ENCODE results near the gene PLSCR5. TPM values are rescaled to one million over a fixed set of nuclear protein-coding genes. Genes with fewer than 3 reads are reported as not detected.

Gene PLSCR5
- total RNA-seq, 1 donor from 2014 or later, result not detected

GRCh38 chr3:146625186-146625775 lies 20.1 kb upstream of the PLSCR5 start:
- H3K4me3 Mint-ChIP-seq (ENCODE audit: low read depth), result no peak overlapping the region
- intact Hi-C loops (cut with micrococcal nuclease), result no loop called here
- H3K9me3 Mint-ChIP-seq, result no peaks in the 10 kb centered on the region
- no peaks in the 10 kb centered on the region for H3K27me3 Mint-ChIP-seq (ENCODE audit: low read depth)
- no peak overlapping the region for H3K27ac Mint-ChIP-seq
- H3K4me1 Mint-ChIP-seq (ENCODE audit: low read depth), result no peaks in the 10 kb centered on the region
- DNase-seq (ENCODE audit: low spot score), result no peak
- H3K36me3 Mint-ChIP-seq (ENCODE audit: low read depth), result no peaks in the 10 kb centered on the region

DNA sequence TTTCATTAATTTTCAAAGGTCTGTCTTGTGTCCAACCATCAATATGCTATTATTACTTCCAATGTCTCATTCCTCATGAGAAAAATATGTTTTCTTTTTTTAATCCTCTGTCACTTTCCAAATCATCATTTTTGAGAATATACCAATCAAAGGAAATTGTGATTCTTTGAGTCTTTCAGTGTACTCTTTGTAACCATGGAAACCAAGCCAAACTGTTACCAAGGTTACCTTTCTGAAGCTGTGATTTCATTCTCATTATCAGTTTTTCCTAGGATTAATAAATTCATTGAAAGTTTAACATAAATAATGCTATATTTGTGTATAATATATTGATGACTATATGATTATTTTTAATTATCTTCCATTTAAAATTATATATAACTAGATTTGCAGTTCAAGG lies 16.6 kb upstream of the PLSCR5 start:
- DNase-seq (ENCODE audit: low spot score), result no peak
- Mint-ChIP-seq H3K27ac (no peak overlapping the region), H3K36me3 (ENCODE audit: low read depth) (no peaks in the 10 kb centered on the region), H3K4me1 (ENCODE audit: low read depth) (no peaks in the 10 kb centered on the region), H3K9me3 (no peaks in the 10 kb centered on the region), H3K4me3 (ENCODE audit: low read depth) (no peak overlapping the region), H3K27me3 (ENCODE audit: low read depth) (peaks cover 3% of the 10 kb centered on the region)
- intact Hi-C loops (cut with micrococcal nuclease), result no loop called here

DNA sequence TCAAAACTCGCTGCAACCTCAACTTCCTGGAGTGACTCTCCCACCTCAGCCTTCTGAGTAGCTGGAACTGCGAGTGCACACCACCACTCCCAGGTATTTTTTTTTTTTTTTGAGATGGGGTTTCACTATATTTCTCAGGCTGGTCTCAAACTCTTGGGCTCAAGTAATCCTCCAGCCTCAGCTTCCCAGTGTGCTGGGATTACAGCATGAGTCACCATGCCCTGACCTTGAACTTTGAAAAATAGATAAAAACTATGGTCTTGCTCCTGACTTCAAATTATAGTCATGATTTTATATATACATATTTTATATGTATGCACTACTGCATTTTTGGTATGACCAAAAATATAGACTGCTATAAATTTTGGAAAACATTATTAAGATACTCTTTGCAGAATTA lies 6.9 kb upstream of the PLSCR5 start:
- Mint-ChIP-seq H3K36me3 (ENCODE audit: low read depth) (no peaks in the 10 kb centered on the region), H3K4me3 (ENCODE audit: low read depth) (no peak overlapping the region), H3K27ac (no peak overlapping the region), H3K4me1 (ENCODE audit: low read depth) (no peaks in the 10 kb centered on the region), H3K9me3 (no peaks in the 10 kb centered on the region), H3K27me3 (ENCODE audit: low read depth) (no peaks in the 10 kb centered on the region)
- intact Hi-C loops (cut with micrococcal nuclease), result no loop called here
- DNase-seq (ENCODE audit: low spot score), result no peak

- Mint-ChIP-seq H3K9me3 (no peaks in the 10 kb centered on the region), H3K4me1 (ENCODE audit: low read depth) (no peaks in the 10 kb centered on the region), H3K27ac (no peak overlapping the region), H3K36me3 (ENCODE audit: low read depth) (no peaks in the 10 kb centered on the region), H3K4me3 (ENCODE audit: low read depth) (no peak overlapping the region), H3K27me3 (ENCODE audit: low read depth) (no peaks in the 10 kb centered on the region)
- intact Hi-C loops (cut with micrococcal nuclease), result no loop called here
- DNase-seq (ENCODE audit: low spot score), result no peak
Measured at GRCh38 chr3:146611096-146611495, 6.0 kb upstream of the PLSCR5 start.

GRCh38 chr3:146598535-146598934 lies 6.6 kb downstream of the PLSCR5 start:
- no peaks in the 10 kb centered on the region for H3K36me3 Mint-ChIP-seq (ENCODE audit: low read depth)
- no peak for DNase-seq (ENCODE audit: low spot score)
- intact Hi-C loops (cut with micrococcal nuclease), result no loop called here
- H3K27ac Mint-ChIP-seq, result no peak overlapping the region
- H3K4me3 Mint-ChIP-seq (ENCODE audit: low read depth), result no peak overlapping the region
- H3K9me3 Mint-ChIP-seq, result no peaks in the 10 kb centered on the region
- H3K27me3 Mint-ChIP-seq (ENCODE audit: low read depth), result peaks cover 4% of the 10 kb centered on the region
- no peaks in the 10 kb centered on the region for H3K4me1 Mint-ChIP-seq (ENCODE audit: low read depth)

- Mint-ChIP-seq H3K4me1 (ENCODE audit: low read depth) (no peaks in the 10 kb centered on the region), H3K9me3 (no peaks in the 10 kb centered on the region)
- intact Hi-C loops (cut with micrococcal nuclease), result loop anchor here (2.0 kb wide), 1 partner anchor 46 kb away; no protein-coding TSS in a partner anchor
Measured at GRCh38 chr3:146594843-146595482, 10.2 kb downstream of the PLSCR5 start.

DNA sequence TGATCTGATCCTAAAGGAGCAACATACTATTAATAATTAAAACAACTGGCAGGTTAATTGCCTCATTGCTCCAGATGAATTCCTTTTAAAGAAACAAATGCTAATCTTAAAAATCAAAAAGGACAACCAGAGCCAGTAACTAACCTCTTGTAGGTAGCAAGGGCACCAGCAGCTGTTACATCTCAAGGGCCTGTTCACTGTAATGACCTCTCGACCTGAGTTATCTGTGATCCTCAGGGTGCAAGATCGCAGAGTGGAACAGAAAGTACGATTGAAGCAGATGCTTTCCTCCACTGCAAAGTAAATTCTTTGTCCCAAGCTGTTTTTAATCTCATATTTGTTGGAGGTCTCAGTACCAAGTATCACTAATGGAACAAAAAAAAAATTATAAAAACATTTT lies 11.4 kb downstream of the PLSCR5 start:
- no peaks in the 10 kb centered on the region for H3K9me3 Mint-ChIP-seq
- H3K36me3 Mint-ChIP-seq (ENCODE audit: low read depth), result no peaks in the 10 kb centered on the region
- peaks cover 15% of the 10 kb centered on the region for H3K27me3 Mint-ChIP-seq (ENCODE audit: low read depth)
- H3K4me1 Mint-ChIP-seq (ENCODE audit: low read depth), result no peaks in the 10 kb centered on the region
- intact Hi-C loops (cut with micrococcal nuclease), result loop anchor here (2.0 kb wide), 1 partner anchor 47 kb away; no protein-coding TSS in a partner anchor
- H3K4me3 Mint-ChIP-seq (ENCODE audit: low read depth), result no peak overlapping the region
- DNase-seq (ENCODE audit: low spot score), result no peak
- no peak overlapping the region for H3K27ac Mint-ChIP-seq

More at GRCh38 chr3:146594843-146595482, 10.2 kb downstream of the PLSCR5 start:
- Mint-ChIP-seq H3K4me3 (ENCODE audit: low read depth) (no peak overlapping the region), H3K27ac (no peak overlapping the region), H3K36me3 (ENCODE audit: low read depth) (no peaks in the 10 kb centered on the region), H3K27me3 (ENCODE audit: low read depth) (peaks cover 9% of the 10 kb centered on the region)
- DNase-seq (ENCODE audit: low spot score), result no peak

- H3K4me1 Mint-ChIP-seq (ENCODE audit: low read depth), result no peaks in the 10 kb centered on the region
- H3K27ac Mint-ChIP-seq, result no peak overlapping the region
- no peak for DNase-seq (ENCODE audit: low spot score)
- no peaks in the 10 kb centered on the region for H3K9me3 Mint-ChIP-seq
- H3K27me3 Mint-ChIP-seq (ENCODE audit: low read depth), result peaks cover 17% of the 10 kb centered on the region
- H3K4me3 Mint-ChIP-seq (ENCODE audit: low read depth), result no peak overlapping the region
- H3K36me3 Mint-ChIP-seq (ENCODE audit: low read depth), result no peaks in the 10 kb centered on the region
- intact Hi-C loops (cut with micrococcal nuclease), result no loop called here
Measured at GRCh38 chr3:146590521-146590920, 14.6 kb downstream of the PLSCR5 start.

GRCh38 chr3:146589899-146590508 lies 15.1 kb downstream of the PLSCR5 start:
- Mint-ChIP-seq H3K27me3 (ENCODE audit: low read depth) (peaks cover 17% of the 10 kb centered on the region), H3K9me3 (no peaks in the 10 kb centered on the region), H3K36me3 (ENCODE audit: low read depth) (no peaks in the 10 kb centered on the region), H3K4me1 (ENCODE audit: low read depth) (no peaks in the 10 kb centered on the region), H3K27ac (no peak overlapping the region), H3K4me3 (ENCODE audit: low read depth) (no peak overlapping the region)
- DNase-seq (ENCODE audit: low spot score), result no peak
- intact Hi-C loops (cut with micrococcal nuclease), result no loop called here

- Mint-ChIP-seq H3K36me3 (ENCODE audit: low read depth) (peaks cover 3% of the 10 kb centered on the region), H3K4me1 (ENCODE audit: low read depth) (no peaks in the 10 kb centered on the region)
Measured at GRCh38 chr3:146585156-146585555, 20.0 kb downstream of the PLSCR5 start.

GRCh38 chr3:146581951-146582467 lies 23.1 kb downstream of the PLSCR5 start:
- no peak for DNase-seq (ENCODE audit: low spot score)
- H3K27ac Mint-ChIP-seq, result no peak overlapping the region
- H3K9me3 Mint-ChIP-seq, result peaks cover 10% of the 10 kb centered on the region
- H3K4me3 Mint-ChIP-seq (ENCODE audit: low read depth), result no peak overlapping the region
- peaks cover 3% of the 10 kb centered on the region for H3K36me3 Mint-ChIP-seq (ENCODE audit: low read depth)
- peaks cover 9% of the 10 kb centered on the region for H3K27me3 Mint-ChIP-seq (ENCODE audit: low read depth)
- no peaks in the 10 kb centered on the region for H3K4me1 Mint-ChIP-seq (ENCODE audit: low read depth)
- intact Hi-C loops (cut with micrococcal nuclease), result no loop called here

More at GRCh38 chr3:146585156-146585555, 20.0 kb downstream of the PLSCR5 start:
- intact Hi-C loops (cut with micrococcal nuclease), result no loop called here
- Mint-ChIP-seq H3K9me3 (peaks cover 10% of the 10 kb centered on the region), H3K27ac (no peak overlapping the region), H3K27me3 (ENCODE audit: low read depth) (peaks cover 20% of the 10 kb centered on the region), H3K4me3 (ENCODE audit: low read depth) (no peak overlapping the region)
- no peak for DNase-seq (ENCODE audit: low spot score)

DNA sequence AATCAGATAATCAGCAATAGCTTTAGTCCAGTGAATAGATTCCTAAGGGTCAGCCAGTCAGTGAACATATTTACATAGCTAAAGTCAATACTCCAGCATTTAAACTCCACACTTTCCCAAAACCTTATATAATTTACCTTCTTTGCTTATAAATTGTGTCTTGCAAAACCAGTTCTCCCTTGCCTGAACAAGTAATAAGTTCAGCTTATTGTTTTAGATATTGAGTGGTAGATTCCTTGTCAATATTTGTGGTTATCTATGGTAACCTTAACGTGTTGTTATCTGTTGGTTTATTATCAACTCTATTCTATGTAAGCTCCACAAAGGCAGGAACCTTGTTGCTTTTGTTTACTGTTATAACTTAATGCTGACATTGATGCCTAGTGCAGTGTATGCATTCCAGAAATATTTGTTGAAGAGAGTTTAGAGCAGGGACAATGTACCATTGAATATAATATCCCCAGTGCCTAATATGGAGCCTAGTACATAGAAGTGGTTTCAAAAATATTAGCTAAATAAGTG lies 24.0 kb downstream of the PLSCR5 start:
- Mint-ChIP-seq H3K4me1 (ENCODE audit: low read depth) (no peaks in the 10 kb centered on the region), H3K36me3 (ENCODE audit: low read depth) (peaks cover 3% of the 10 kb centered on the region), H3K27me3 (ENCODE audit: low read depth) (peaks cover 7% of the 10 kb centered on the region), H3K4me3 (ENCODE audit: low read depth) (no peak overlapping the region), H3K27ac (no peak overlapping the region), H3K9me3 (peaks cover 10% of the 10 kb centered on the region)
- intact Hi-C loops (cut with micrococcal nuclease), result no loop called here
- no peak for DNase-seq (ENCODE audit: low spot score)

GRCh38 chr3:146577662-146578061 lies 27.5 kb downstream of the PLSCR5 start:
- no peak for DNase-seq (ENCODE audit: low spot score)
- no peak overlapping the region for H3K27ac Mint-ChIP-seq
- peaks cover 3% of the 10 kb centered on the region for H3K9me3 Mint-ChIP-seq
- intact Hi-C loops (cut with micrococcal nuclease), result loop anchor here (1.0 to 10.0 kb wide), 3 partner anchors 358 to 510 kb away; no protein-coding TSS in a partner anchor
- peaks cover 14% of the 10 kb centered on the region for H3K27me3 Mint-ChIP-seq (ENCODE audit: low read depth)
- no peaks in the 10 kb centered on the region for H3K36me3 Mint-ChIP-seq (ENCODE audit: low read depth)
- H3K4me3 Mint-ChIP-seq (ENCODE audit: low read depth), result no peak overlapping the region
- H3K4me1 Mint-ChIP-seq (ENCODE audit: low read depth), result no peaks in the 10 kb centered on the region
